Neural cell (in vitro differentiated cells): ENCODE measurements around the gene ZNF467.

ENCODE experiments used
- EP300 ChIP-seq: fragments of 450-650 bp; conservative IDR thresholded peaks from 2 replicates; pipeline ENCODE4 v1.6.1; 2014; ENCODE audit warnings: antibody characterized with exemption, mild to moderate bottlenecking, moderate library complexity; ENCODE audit not compliant: poor library complexity, severe bottlenecking
- EZH2 ChIP-seq: fragments of 200-600, 300-800 bp; shearing (Covaris generic), sonication (generic); IDR thresholded peaks from 2 replicates; pipeline ENCODE4 v1.6.1; 2014; ENCODE audit warnings: antibody characterized with exemption, low read length, borderline replicate concordance, mild to moderate bottlenecking; ENCODE audit not compliant: insufficient read depth, poor library complexity, severe bottlenecking
- MXI1 ChIP-seq: fragments of 450-650 bp; conservative IDR thresholded peaks from 2 replicates; pipeline ENCODE4 v1.6.1; 2014; ENCODE audit warnings: antibody characterized with exemption, mild to moderate bottlenecking; ENCODE audit not compliant: poor library complexity, severe bottlenecking
- TAF1 ChIP-seq: IDR thresholded peaks from 2 replicates; pipeline ENCODE4 v1.6.1; 2012; ENCODE audit warnings: low read depth
- TF ChIP-seq, protein P1 (sequence below): fragments of 450-650 bp; IDR thresholded peaks from 2 replicates; pipeline ENCODE4 v1.5.1; 2014; ENCODE audit warnings: antibody characterized with exemption, mild to moderate bottlenecking, moderate library complexity; ENCODE audit not compliant: poor library complexity, severe bottlenecking

DNA sequence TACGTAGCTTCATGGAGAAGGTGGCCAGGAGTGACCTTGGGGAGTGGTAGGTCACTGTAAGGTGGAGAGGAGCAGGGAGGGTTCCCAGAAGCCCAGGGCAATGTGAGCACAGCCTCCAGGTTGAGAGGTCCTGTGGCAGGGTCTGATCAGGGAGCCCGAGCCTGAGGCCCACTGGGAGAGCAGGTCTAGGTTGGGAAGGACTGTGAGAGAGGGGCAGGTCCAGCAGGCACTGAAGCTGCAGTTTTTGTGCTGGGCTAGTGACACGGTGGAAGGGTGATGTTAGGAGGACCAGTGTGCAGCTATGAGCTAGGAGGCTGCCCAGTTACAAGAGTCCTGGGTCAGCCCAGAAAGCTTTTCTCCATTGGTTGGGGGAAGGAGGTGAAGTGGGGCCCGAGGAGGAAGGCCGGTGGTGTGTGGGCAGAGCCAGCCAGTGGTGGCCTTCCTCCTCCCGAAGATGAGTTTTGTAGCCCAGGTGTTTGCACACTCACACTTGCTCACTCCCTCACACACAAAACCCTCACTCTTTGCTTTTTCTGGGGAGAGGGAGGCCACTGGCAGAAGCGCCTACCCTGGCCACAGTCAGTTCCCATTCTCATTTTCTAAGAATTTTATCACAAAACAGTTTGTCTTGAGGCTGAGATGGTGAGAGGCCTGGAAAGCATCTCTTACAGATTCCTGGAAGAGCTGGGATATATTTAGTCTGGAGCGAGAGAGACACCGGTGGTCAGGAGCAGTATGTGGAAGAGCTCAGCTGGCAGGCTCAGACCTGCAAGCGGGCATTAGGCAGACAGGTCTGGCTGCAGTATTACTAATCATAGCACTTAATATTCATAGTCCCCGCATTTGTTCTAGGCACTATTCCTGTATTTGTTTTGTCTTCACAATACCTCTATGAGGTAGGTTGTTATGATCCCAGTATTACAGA is 57.1 kb downstream of the ZNF467 start:
- TF ChIP-seq TAF1 = no peak
- TF ChIP-seq EZH2 = no peak
- TF ChIP-seq MXI1 = no peak
- TF ChIP-seq EP300 = no peak
- TF ChIP-seq, protein P1, sequence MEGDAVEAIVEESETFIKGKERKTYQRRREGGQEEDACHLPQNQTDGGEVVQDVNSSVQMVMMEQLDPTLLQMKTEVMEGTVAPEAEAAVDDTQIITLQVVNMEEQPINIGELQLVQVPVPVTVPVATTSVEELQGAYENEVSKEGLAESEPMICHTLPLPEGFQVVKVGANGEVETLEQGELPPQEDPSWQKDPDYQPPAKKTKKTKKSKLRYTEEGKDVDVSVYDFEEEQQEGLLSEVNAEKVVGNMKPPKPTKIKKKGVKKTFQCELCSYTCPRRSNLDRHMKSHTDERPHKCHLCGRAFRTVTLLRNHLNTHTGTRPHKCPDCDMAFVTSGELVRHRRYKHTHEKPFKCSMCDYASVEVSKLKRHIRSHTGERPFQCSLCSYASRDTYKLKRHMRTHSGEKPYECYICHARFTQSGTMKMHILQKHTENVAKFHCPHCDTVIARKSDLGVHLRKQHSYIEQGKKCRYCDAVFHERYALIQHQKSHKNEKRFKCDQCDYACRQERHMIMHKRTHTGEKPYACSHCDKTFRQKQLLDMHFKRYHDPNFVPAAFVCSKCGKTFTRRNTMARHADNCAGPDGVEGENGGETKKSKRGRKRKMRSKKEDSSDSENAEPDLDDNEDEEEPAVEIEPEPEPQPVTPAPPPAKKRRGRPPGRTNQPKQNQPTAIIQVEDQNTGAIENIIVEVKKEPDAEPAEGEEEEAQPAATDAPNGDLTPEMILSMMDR = peak; percentile 39
